ENCODE data around the gene CARMIL1.

Gene CARMIL1

DNA sequence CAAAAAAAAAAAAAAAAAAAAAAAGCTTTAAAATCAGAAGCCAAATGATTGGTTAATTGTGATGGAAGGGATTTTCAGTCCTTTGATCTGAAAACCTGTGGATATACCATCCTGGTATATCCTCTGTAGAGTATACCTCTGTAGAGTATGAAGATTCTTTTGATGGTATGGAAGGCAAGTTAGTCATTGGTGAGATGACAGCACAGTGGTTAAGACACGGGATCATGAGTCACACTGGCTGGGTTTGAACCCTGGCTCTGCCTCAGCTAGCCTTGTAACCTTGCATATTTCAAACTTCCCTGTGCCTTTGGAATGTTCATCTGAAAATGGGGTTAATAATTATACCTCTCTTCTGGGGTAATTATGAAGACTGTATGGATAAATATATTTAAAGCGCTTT, 179.3 kb downstream of the CARMIL1 start:
- ATAC-seq: peak; percentile 70; the same call in 2 of the 3 replicates
- TF ChIP-seq ZC3H10 (CRISPR knock-in tag; IDR thresholded peaks at IDR 0.05) (no peak), ZFP30 (CRISPR knock-in tag; IDR thresholded peaks at IDR 0.05) (no peak), ARNTL (CRISPR knock-in tag; IDR thresholded peaks at IDR 0.05; ENCODE audit: borderline replicate concordance, low read depth) (no peak), SNAI2 (CRISPR knock-in tag; IDR thresholded peaks at IDR 0.05) (no peak), PPARA (CRISPR knock-in tag; IDR thresholded peaks at IDR 0.05; ENCODE audit: borderline replicate concordance) (no peak), ZNF565 (CRISPR knock-in tag; conservative IDR thresholded peaks at IDR 0.05; ENCODE audit: low read depth) (no peak), GLIS3 (CRISPR knock-in tag; IDR thresholded peaks at IDR 0.05) (no peak), OSR1 (CRISPR knock-in tag; IDR thresholded peaks at IDR 0.05) (no peak)

DNA sequence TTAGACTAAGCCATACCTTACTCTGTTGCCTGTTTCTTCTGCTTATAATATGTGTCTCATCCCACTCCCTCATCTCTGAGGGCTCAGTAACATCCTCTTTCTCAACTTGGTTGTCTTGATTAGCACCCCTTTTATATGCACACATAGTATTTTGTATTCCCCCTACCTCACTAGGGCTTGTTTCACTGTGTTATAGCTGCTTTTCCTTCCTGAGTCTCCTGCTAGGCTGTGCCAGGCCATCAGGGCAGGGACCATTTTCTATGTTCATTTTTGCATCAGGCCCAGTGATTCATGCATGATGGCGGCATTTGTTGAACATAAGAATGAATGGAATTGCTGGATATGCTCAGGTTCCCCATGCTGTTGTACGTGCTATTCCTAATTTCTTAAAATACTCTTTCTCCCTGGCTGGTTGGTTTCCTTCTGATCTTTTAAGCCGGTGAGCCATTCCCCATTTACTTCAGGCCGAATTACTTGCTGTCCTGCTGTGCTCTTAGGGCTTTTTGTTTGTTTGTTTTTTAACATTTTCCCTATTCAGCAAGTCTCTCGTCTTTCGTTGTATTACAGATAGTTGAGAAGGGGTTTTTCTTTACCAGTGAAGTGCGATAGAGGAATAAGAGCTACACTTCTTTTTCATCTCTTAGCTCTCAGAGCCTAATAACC, 183.2 kb downstream of the CARMIL1 start:
- TF ChIP-seq ESRRG (CRISPR knock-in tag; IDR thresholded peaks at IDR 0.05): no peak
- no peak for TF ChIP-seq TOX (CRISPR knock-in tag; IDR thresholded peaks at IDR 0.05; ENCODE audit: borderline replicate concordance)
- TF ChIP-seq GLIS3 (CRISPR knock-in tag; IDR thresholded peaks at IDR 0.05): no peak
- no peak for TF ChIP-seq ARNTL (CRISPR knock-in tag; IDR thresholded peaks at IDR 0.05; ENCODE audit: borderline replicate concordance, low read depth)
- no peak for TF ChIP-seq BACH2 (CRISPR knock-in tag; IDR thresholded peaks at IDR 0.05; ENCODE audit: borderline replicate concordance)
- no peak for TF ChIP-seq SNAI2 (CRISPR knock-in tag; IDR thresholded peaks at IDR 0.05)
- TF ChIP-seq RARB (CRISPR knock-in tag; IDR thresholded peaks at IDR 0.05): no peak
- TF ChIP-seq POU6F1 (CRISPR knock-in tag; IDR thresholded peaks at IDR 0.05; ENCODE audit: borderline replicate concordance, low read depth): no peak
- TF ChIP-seq ZC3H10 (CRISPR knock-in tag; IDR thresholded peaks at IDR 0.05): no peak
- TF ChIP-seq CSDC2 (CRISPR knock-in tag; IDR thresholded peaks at IDR 0.05): no peak
- TF ChIP-seq ISL1 (CRISPR knock-in tag; IDR thresholded peaks at IDR 0.05): no peak
- TF ChIP-seq TCF4 (CRISPR knock-in tag; IDR thresholded peaks at IDR 0.05; ENCODE audit: borderline replicate concordance): no peak
- no peak for TF ChIP-seq ZFP3 (CRISPR knock-in tag; IDR thresholded peaks at IDR 0.05)
- TF ChIP-seq, protein P1, sequence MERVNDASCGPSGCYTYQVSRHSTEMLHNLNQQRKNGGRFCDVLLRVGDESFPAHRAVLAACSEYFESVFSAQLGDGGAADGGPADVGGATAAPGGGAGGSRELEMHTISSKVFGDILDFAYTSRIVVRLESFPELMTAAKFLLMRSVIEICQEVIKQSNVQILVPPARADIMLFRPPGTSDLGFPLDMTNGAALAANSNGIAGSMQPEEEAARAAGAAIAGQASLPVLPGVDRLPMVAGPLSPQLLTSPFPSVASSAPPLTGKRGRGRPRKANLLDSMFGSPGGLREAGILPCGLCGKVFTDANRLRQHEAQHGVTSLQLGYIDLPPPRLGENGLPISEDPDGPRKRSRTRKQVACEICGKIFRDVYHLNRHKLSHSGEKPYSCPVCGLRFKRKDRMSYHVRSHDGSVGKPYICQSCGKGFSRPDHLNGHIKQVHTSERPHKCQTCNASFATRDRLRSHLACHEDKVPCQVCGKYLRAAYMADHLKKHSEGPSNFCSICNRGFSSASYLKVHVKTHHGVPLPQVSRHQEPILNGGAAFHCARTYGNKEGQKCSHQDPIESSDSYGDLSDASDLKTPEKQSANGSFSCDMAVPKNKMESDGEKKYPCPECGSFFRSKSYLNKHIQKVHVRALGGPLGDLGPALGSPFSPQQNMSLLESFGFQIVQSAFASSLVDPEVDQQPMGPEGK (CRISPR knock-in tag; IDR thresholded peaks at IDR 0.05; ENCODE audit: borderline replicate concordance): no peak
- no peak for TF ChIP-seq TSHZ2 (CRISPR knock-in tag; IDR thresholded peaks at IDR 0.05)
- no peak for TF ChIP-seq ZNF8 (CRISPR knock-in tag; IDR thresholded peaks at IDR 0.05)
- no peak for TF ChIP-seq ZFP30 (CRISPR knock-in tag; IDR thresholded peaks at IDR 0.05)
- TF ChIP-seq PPARA (CRISPR knock-in tag; IDR thresholded peaks at IDR 0.05; ENCODE audit: borderline replicate concordance): no peak
- TF ChIP-seq, protein P2, sequence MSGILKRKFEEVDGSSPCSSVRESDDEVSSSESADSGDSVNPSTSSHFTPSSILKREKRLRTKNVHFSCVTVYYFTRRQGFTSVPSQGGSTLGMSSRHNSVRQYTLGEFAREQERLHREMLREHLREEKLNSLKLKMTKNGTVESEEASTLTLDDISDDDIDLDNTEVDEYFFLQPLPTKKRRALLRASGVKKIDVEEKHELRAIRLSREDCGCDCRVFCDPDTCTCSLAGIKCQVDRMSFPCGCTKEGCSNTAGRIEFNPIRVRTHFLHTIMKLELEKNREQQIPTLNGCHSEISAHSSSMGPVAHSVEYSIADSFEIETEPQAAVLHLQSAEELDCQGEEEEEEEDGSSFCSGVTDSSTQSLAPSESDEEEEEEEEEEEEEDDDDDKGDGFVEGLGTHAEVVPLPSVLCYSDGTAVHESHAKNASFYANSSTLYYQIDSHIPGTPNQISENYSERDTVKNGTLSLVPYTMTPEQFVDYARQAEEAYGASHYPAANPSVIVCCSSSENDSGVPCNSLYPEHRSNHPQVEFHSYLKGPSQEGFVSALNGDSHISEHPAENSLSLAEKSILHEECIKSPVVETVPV (CRISPR knock-in tag; IDR thresholded peaks at IDR 0.05): no peak
- no peak for ATAC-seq

GRCh38 chr6:25463441-25463840, 184.3 kb downstream of the CARMIL1 start:
- no peak for ATAC-seq
- TF ChIP-seq RARB (CRISPR knock-in tag; IDR thresholded peaks at IDR 0.05): no peak
- TF ChIP-seq PPARA (CRISPR knock-in tag; IDR thresholded peaks at IDR 0.05; ENCODE audit: borderline replicate concordance): no peak
- no peak for TF ChIP-seq TSHZ2 (CRISPR knock-in tag; IDR thresholded peaks at IDR 0.05)
- no peak for TF ChIP-seq CSDC2 (CRISPR knock-in tag; IDR thresholded peaks at IDR 0.05)
- no peak for TF ChIP-seq ESRRG (CRISPR knock-in tag; IDR thresholded peaks at IDR 0.05)
- TF ChIP-seq TCF4 (CRISPR knock-in tag; IDR thresholded peaks at IDR 0.05; ENCODE audit: borderline replicate concordance): no peak
- TF ChIP-seq ARNTL (CRISPR knock-in tag; IDR thresholded peaks at IDR 0.05; ENCODE audit: borderline replicate concordance, low read depth): no peak
- TF ChIP-seq, protein P3, sequence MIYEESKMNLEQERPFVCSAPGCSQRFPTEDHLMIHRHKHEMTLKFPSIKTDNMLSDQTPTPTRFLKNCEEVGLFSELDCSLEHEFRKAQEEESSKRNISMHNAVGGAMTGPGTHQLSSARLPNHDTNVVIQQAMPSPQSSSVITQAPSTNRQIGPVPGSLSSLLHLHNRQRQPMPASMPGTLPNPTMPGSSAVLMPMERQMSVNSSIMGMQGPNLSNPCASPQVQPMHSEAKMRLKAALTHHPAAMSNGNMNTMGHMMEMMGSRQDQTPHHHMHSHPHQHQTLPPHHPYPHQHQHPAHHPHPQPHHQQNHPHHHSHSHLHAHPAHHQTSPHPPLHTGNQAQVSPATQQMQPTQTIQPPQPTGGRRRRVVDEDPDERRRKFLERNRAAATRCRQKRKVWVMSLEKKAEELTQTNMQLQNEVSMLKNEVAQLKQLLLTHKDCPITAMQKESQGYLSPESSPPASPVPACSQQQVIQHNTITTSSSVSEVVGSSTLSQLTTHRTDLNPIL (CRISPR knock-in tag; IDR thresholded peaks at IDR 0.05; ENCODE audit: low read depth): no peak
- no peak for TF ChIP-seq SNAI2 (CRISPR knock-in tag; IDR thresholded peaks at IDR 0.05)
- TF ChIP-seq OSR1 (CRISPR knock-in tag; IDR thresholded peaks at IDR 0.05): no peak
- TF ChIP-seq, protein P1 (CRISPR knock-in tag; IDR thresholded peaks at IDR 0.05; ENCODE audit: borderline replicate concordance): no peak
